Endothelial cell of hepatic sinusoid (primary cell): ENCODE measurements around the gene EDN2.

Experiments used
- in situ Hi-C: cut with HindIII; loops from 2 replicates; pipeline ENCODE4 v1.10.0; 2017; ENCODE audit warnings: low sequenced_read_pairs

The EDN2 gene

DNA sequence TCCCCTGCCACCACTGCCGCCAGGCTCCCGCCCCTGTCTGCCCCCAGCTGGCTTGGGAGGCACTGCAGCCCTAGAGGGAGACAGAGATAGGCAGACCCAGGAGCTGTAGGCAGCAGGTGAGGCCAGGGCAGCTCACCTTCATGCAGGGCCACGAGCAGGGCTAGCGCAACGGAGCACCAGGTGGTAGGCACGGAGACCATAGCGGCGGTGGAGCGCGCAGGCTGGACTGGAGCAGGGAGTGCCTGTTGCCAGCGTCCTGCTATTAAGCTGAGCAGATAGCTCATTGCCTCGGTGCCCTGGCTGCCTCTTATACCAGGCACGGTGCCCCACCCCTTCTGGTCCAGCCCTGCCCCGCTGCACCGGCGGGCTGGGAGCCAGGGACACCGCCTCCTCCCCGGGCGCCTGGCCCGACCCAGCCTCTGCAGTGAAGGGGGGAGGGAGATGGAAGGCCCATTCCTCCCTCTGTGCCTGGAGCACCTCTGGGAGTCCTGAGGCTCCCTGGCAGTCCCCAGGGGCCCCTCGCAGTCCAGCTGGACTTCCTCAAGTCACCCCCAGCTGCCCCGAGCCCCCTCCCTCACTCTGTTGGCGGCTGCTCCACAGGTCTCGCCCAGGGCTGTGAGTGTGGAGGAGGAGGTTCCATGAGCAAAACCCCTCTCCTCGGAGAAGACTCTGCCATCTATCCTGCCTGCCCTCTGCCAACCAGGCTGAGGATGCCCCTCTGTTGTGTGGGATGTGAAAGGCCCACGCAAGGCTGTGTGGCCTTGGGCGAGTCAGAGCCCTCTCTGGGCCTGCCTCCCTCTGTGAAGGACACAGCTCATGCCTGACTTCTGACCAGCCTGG is at the start of gene EDN2:
EDN2 (minus strand) TSS at position 282 of the 840 bp plus-strand sequence; CDS start at position 200, 82 bp downstream.
- in situ Hi-C loops = no loop called here

DNA sequence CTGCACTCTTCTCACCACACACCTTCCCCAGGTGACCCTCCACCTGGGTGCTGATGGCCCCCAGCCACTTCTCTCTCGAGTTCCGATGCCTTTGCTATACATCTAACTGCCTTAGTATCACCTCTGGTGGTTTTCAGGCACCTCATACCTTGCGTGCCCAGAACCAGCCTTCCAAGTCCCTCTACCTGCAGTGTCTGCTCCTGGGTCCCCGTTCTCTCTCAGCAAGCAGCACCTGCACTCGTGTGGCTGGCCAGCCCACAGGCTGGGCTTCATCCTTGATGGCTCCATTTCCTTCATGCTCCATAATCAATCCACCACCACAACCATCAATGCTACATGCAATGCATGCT is 49.2 kb upstream of the EDN2 start:
- in situ Hi-C loops = no loop called here

DNA sequence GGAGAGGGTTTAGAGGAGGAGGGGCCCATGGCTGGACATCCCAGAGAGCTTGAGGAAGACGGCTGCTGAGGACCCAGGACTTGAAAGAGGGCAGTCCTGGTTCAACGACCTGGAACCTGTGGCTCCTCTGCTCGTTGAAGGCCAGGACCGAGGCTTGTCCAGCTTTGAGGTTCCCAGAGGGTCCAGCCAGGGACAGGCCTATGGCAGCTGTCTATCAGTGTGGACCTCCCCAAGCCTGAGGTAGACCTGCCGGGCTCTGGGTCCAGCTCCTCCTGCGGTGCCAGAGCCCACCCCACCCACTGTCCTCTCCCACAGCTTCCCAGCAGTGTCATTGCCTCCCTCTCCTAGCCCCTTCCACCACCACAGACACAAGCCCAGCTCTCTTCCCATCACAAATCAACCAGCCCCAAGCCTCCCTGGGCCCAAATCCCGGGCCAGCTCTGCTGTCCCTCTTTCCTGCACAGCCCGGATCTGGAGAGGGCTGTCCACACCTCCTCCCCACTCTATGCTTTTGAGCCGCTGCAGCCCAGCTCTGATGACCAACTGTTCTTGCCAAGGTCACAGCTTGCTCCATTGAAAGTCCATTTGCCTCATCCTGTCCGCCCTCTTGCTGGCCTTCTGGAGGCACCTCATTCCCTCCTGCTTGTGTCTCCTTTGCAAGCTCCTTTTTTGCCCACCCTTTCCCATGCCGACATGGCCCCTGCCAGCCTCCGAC is 48.7 kb upstream of the EDN2 start:
- in situ Hi-C loops = no loop called here

DNA sequence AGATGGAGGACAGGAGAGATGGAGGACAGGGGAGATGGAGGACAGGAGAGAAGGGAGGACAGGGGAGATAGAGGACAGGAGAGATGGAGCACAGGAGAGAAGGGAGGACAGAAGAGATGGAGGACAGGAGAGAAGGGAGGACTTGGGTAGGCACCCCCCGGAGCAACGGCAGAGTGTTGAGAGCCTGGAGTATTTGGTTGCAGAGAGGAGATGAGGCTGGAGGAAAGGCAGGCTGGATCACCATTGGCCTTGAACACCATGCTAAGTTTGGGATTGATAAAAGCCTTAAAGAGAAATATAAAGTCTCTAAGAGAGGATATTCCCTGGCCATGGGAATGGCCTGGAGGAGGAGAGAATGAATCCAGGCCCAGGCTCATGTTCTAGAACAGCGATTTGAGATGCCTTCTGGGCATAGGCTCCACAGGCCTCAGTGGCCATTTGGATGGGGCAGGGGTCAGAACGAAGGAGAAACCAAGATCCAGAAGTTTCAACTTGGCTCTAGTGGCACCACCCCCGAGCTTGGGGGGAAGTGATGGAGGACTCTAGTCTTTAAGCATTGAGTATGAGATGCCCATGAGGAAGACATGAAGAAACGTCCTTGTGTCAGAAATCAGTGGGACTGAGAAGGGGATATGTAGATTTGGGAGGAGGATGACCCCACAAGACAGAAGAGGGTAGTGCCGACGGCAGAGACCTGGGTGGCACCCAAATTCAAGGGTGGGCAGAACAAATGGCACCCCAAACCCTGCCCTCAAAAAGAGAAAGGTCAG is 47.9 kb upstream of the EDN2 start:
- in situ Hi-C loops = no loop called here

DNA sequence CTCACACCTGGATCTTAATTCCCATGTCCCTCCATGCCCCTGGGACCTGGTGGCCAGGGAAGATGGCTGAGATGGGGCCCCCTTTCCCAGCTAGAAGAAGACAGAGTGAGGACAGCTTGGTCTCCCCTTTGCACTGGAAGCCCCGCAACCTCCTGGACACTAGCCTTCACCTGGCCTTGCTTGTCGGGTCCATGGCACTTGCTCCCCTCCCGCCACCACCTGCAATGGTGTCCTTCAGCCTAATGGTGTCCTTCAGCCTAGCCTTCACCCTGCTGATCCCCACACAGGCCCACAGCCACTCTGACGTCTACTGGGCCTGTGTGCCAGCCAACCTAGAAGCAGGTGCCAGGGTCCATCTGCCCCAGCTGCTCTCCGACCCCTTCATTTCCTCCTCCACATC is 45.9 kb upstream of the EDN2 start:
- in situ Hi-C loops = no loop called here

DNA sequence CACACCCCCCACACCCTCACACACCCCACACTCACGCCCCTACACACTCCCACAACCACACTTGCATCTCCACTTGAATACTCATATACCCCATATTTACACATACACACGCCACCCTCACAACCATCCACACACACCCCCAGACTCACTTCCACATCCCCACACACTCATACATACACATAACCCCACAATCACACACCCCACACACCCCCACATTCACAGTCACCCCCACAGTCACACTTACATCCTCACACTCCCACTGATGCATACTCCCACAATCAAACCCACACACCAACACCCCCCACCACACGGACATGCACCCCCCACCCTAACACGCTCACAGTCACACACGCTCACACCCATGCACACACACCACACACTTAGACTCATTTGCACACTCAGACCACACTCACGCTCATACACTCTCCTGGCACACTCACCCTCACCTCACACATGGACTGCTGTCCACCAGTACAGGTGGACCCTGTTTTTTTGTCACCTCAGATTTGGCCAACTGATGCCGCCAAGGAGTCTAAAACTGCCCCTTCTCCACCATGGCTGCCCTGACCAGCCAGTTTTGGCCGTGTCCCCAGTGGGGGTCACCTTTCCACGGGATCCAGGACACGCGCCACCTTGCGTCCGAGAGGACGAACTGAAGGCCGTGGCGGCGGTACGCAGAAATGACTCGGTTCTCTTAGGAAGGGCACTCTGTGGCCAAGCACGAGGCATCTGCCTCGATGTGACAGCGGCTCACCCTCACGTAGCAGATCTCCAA is 45.3 kb upstream of the EDN2 start:
- in situ Hi-C loops = no loop called here

DNA sequence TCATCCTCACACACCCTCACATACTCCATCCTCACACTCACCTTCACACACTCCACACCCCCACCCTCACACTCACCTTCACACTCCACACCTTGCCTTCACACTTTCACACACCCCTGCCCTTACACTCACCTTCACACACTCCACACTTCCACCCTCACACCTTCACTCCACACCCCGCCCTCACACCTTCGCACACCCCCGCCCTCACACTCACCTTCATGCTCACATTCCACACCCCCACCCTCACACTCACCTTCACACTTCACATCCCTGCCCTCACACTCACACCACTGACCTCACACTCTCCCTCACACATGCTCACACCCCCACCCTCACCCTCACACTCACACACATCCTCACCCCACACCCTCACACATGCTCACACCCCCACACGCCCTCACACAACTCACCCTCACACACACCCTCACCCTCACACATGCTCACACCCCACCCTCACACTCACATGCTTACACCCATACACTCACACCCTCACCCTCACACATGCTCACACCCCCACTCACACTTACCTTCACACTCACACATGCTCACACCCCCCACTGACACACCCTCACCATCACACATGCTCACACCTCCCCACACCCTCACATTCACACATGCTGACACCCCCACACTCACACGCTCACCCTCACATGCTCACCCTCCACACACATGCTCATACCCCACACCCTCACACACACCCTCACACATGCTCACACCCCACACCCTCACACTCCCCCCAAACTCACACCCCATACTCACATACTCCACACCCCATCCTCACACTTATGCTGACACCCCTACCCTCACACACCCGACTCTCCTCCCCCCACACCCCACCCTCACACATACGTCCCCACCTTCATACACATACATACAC is 44.5 kb upstream of the EDN2 start:
- in situ Hi-C loops = no loop called here

DNA sequence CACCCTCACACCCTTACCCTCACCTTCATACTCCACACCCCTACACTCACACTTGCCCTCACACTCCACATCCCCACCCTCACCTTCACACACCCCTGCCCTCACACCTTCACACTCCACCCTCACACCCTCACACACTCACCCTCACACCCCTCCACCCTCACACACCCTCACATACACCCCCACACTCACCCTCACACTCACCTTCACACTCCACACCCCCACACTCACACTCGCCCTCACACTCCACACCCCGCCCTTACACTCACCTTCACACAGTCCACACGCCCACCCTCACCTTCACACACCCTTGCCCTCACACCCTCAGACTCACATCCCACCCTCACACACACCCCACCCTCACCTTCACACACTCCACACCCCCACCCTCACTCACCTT is 43.6 kb upstream of the EDN2 start:
- in situ Hi-C loops = no loop called here

DNA sequence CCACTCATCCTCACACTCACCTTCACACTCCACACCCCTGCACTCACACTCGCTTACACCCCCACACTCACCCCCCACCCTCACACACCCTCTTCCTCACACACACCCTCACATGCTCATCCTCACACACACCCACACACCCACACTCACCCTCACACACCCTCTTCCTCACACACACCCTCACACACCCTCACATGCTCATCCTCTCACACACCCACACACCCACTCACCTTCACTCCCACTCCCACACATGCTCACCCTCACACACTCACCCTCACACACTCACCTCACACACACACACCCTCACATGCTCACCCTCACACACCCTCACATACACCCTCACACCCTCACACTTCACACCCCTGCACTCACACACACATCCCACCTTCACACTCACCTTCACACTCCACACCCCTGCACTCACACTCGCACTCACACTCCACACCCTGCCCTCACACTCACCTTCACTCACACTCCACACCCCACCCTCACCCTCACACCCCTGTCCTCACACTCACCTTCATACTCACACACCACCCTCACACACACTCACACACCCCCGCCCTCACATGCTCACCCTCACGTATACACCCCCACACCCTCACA is 42.6 kb upstream of the EDN2 start:
- in situ Hi-C loops = no loop called here

DNA sequence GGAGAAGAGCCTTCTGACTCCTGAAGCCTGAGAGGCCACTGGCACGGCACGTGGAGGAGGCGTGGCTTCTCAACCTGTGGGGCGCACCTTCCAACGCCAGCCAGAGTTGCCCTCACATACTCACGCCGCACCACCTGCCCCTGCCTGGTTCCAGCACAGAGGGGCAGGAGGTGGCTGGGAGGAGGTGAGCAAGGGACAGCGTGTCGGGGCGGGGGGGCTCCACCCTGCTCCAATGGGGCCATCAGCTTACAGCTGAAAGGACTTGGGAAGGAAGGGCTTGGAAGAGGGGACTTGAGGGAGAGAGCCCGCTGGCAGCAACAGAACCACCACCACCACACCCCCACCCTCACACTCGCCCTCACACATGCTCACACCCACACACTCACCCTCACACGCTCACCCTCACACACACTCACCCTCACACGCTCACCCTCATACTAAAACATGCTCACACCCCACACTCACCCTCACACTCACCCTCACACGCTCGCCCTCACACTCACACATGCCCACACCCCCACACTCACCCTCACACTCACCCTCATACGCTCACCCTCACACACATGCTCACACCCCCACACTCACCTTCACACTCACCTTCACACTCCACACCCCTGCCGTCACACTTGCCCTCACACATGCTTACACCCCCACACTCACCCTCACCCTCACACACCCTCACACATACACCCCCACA is 41.6 kb upstream of the EDN2 start:
- in situ Hi-C loops = no loop called here

DNA sequence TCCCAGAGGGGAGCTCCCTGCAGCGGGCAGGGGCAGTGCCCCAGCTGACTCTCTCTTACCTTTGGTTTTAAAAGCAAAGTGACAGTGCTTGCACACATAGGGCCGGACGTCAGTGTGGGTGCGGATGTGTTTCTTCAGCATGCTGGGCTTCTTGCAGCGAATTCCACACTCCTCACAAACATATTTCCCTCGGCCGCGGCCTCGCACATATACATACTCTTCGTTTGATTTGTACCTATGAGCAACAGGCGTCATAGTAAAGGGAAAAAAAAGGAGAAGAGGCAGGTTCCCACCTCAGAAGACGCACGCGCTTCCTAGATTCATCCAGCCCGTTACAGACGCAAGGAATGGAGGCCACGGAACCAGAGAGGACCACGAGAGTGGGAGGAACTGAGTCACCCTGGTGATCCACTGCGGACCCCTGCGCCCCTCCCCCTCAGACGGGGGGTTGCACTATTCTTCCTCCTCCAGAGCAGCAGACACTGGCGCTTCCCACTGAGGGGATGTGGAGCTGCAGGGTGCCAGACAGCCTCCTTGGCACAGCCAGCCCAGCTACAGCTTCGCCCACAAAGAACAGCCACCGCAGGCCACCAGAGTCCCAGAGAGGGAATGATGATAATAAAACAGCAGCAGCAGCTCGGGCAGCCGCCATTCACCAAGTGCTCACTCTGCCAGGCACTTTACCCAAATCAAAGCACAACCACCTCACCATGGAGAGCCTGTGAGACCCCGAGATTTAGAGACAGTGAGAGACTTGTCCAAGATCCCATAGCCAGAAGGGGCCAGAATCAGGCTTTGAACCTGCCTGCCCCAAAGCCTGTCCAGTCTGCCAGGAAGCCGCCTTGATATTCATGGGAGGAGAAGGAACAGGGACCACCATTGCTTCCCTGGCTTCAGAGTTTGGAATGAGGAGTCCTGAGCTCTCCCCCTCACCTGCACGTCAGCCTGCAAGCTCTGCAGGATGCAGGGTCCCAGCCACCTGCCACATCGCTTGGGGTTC is 40.5 kb upstream of the EDN2 start:
- in situ Hi-C loops = no loop called here

DNA sequence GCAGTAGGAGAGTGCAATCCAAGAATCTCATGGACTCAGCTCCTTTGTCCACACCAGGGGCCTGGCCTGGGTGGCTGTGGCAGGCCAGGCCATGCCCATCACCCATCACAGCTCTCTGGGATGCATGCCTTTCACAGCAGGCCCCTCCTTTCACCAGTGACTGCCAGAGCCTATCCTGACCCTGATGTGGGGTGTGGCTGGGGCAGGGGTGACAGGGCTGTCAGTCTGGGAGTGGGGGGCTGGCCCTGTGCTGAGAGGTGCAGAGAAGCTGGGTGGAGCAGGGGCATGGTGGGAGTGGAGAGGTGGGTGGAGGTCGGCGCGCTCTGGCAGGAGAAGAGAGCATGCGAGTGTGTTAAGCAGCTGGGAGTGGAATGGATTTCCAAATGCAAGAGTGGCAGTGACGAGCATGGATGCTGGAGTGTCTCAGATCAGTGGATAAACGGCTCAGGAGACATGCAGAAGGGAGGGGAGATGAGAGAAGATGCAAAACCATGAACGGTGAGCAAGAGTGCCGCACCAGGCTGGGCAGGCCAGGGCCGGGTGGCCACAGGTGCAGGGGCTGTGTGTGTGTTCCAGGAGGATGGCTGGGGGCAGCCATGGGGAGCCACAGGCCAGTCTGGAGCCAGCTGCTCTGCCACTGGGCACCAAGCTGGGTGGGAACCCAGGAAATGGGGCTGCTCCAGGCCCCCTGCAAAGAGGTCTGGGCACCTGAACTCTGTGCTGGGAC is 39.6 kb upstream of the EDN2 start:
- in situ Hi-C loops = no loop called here

DNA sequence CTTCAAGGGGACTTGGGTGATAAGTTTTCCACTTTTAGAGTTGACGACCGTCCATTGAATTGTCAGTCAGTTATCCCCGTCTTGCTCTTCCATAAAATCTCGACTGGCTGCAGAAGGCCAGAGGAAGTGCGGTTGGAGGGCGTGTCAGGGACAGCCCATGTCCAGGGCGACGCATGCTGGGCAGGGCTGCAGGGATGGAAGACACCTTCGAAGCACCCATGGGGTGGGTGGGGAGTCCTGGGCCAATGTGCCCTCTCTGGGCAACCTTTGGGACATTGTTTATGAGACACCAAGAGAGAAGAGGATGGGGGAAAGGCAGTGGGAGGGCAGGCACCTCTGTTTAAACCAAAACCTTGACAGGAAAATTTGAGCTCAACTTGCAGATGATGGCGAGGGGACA is 38.6 kb upstream of the EDN2 start:
- in situ Hi-C loops = no loop called here

DNA sequence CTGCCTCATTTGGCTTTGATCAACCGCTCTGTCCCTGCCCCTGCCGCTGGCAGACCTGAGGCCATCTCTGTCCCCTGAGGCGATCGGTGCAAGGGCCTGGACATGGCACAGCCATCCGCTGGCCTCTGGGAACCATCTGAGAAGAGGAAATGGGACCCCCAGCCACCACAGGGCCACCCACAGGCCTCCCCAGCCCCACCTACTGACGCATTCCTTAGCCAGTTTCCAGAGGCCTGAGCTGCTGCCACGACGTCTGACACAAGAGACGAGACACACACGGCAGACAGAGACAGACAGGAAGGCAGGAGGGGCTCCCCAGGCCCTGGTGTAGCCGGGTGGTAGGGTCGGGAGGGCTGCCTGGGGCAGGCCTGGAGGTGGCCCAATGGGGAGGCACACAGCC is 37.3 kb upstream of the EDN2 start:
- in situ Hi-C loops = no loop called here

DNA sequence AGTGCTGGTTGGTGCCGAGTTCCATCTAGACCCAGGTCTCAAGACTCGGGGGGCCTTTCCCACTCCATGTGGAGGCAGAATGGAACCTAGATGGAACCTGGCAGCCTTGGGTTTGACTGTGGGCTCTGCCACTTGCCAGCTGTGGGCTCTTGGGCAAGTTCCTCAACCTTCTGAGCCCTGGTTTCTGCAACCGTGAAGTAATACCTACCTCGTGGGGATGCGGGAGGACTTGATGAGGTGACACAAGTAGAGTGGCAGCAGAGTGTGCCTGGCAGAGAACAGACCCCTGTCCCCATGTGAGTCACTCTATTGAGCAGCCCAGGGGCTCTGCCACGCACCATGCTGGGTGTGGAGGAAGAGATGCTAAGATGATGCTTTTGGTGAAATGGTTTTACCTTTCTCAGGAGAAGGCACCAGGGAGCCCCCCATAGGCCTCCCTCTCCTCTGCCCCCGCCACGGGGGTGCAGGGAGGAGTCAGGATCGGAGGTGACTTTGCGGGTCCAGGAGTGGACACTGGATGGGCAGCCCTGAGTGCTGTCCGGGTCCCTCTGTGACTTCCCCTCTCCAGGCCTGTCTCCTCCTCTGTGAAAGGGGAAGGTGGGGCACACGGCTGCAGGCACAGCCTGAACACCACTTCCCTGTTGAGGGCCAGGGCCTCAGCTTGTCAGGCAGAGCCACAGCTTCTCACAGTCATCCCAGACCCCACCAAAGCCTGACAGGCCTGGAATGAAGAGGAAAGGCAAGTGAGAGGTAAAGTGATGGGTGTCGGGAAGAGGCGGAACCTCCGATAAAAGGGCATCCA is 36.7 kb upstream of the EDN2 start:
- in situ Hi-C loops = no loop called here

DNA sequence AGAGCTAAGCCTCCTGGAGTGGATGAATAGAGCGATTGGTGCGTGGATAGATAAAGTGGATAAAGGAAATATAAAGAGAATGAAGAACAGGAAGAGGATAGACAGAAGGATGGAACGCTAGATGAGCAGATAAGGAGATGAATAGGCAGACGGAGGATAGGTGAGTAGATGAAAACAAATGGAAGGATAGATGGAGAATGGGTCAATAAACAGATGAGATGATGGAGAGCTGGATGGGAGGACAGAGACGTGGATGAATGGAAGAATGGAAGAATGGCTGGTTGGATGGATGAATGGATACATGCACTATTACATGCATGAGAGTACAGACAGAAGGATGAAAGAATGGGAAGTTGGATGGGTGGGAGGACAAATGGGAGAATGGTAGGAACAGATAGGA is 35.2 kb upstream of the EDN2 start:
- in situ Hi-C loops = no loop called here
